ENCODE results near the gene PRKAG2. TPM values are rescaled to one million over a fixed set of nuclear protein-coding genes. Genes with fewer than 3 reads are reported as not detected.

Gene PRKAG2
- total RNA-seq, 1 donor from 2014 or later = 17.9 TPM

DNA sequence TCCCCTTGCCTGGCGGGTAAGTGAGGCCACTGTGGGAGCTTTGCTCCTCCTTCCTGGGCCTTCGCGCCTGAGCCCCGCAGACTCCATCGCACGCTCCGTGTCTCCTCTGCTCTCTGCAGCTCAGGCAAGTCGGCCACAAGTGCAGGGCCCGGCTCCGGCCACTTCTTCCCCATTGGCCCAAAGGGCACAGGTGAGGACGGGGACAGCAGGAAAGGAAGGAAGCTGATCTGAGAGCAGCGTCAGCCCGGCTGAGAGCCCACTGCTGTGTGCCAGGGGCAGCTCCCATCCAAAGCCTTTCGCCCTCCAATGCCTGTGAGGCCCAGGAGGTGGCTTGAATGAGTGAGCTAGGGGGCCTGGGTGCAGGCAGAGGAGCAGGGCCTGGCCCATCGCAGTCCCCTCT lies 323.6 kb downstream of the PRKAG2 start:
- no peak for DNase-seq (ENCODE audit: extremely low spot score, unreplicated experiment)
- Mint-ChIP-seq H3K4me1 (ENCODE audit: unreplicated experiment) (peaks cover 21% of the 10 kb centered on the region), H3K27me3 (no peaks in the 10 kb centered on the region), H3K36me3 (no peaks in the 10 kb centered on the region), H3K27ac (no peak overlapping the region), H3K4me3 (no peak overlapping the region), H3K9me3 (no peaks in the 10 kb centered on the region)
- TF ChIP-seq, protein P1, sequence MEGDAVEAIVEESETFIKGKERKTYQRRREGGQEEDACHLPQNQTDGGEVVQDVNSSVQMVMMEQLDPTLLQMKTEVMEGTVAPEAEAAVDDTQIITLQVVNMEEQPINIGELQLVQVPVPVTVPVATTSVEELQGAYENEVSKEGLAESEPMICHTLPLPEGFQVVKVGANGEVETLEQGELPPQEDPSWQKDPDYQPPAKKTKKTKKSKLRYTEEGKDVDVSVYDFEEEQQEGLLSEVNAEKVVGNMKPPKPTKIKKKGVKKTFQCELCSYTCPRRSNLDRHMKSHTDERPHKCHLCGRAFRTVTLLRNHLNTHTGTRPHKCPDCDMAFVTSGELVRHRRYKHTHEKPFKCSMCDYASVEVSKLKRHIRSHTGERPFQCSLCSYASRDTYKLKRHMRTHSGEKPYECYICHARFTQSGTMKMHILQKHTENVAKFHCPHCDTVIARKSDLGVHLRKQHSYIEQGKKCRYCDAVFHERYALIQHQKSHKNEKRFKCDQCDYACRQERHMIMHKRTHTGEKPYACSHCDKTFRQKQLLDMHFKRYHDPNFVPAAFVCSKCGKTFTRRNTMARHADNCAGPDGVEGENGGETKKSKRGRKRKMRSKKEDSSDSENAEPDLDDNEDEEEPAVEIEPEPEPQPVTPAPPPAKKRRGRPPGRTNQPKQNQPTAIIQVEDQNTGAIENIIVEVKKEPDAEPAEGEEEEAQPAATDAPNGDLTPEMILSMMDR (conservative IDR thresholded peaks at IDR 0.05) = no peak

- H3K4me1 Mint-ChIP-seq (ENCODE audit: unreplicated experiment) = peaks cover 21% of the 10 kb centered on the region
- DNase-seq (ENCODE audit: extremely low spot score, unreplicated experiment) = no peak
- H3K4me3 Mint-ChIP-seq = no peak overlapping the region
- no peaks in the 10 kb centered on the region for H3K9me3 Mint-ChIP-seq
- H3K36me3 Mint-ChIP-seq = no peaks in the 10 kb centered on the region
- no peaks in the 10 kb centered on the region for H3K27me3 Mint-ChIP-seq
- TF ChIP-seq, protein P1 (conservative IDR thresholded peaks at IDR 0.05) = no peak
- peak overlapping the region; percentile 49 for H3K27ac Mint-ChIP-seq
Measured at GRCh38 chr7:151552352-151553028, 324.4 kb downstream of the PRKAG2 start.

- TF ChIP-seq, protein P1 (conservative IDR thresholded peaks at IDR 0.05) = no peak
- DNase-seq (ENCODE audit: extremely low spot score, unreplicated experiment) = no peak
- Mint-ChIP-seq H3K4me3 (no peak overlapping the region), H3K27me3 (peaks cover 4% of the 10 kb centered on the region), H3K27ac (peak overlapping the region; percentile 49), H3K9me3 (no peaks in the 10 kb centered on the region), H3K36me3 (no peaks in the 10 kb centered on the region), H3K4me1 (ENCODE audit: unreplicated experiment) (peaks cover 21% of the 10 kb centered on the region)
Measured at GRCh38 chr7:151551820-151552219, 325.1 kb downstream of the PRKAG2 start.

GRCh38 chr7:151550656-151551286 lies 326.1 kb downstream of the PRKAG2 start:
- TF ChIP-seq, protein P1 (conservative IDR thresholded peaks at IDR 0.05) = no peak
- DNase-seq (ENCODE audit: extremely low spot score, unreplicated experiment) = no peak
- no peak overlapping the region for H3K27ac Mint-ChIP-seq
- H3K4me3 Mint-ChIP-seq = no peak overlapping the region
- peaks cover 8% of the 10 kb centered on the region for H3K27me3 Mint-ChIP-seq
- H3K9me3 Mint-ChIP-seq = no peaks in the 10 kb centered on the region
- peaks cover 21% of the 10 kb centered on the region for H3K4me1 Mint-ChIP-seq (ENCODE audit: unreplicated experiment)
- no peaks in the 10 kb centered on the region for H3K36me3 Mint-ChIP-seq

- Mint-ChIP-seq H3K4me3 (no peak overlapping the region), H3K36me3 (no peaks in the 10 kb centered on the region), H3K27ac (no peak overlapping the region), H3K4me1 (ENCODE audit: unreplicated experiment) (peaks cover 21% of the 10 kb centered on the region), H3K9me3 (no peaks in the 10 kb centered on the region), H3K27me3 (peaks cover 9% of the 10 kb centered on the region)
- TF ChIP-seq, protein P1 (conservative IDR thresholded peaks at IDR 0.05) = no peak
- no peak for DNase-seq (ENCODE audit: extremely low spot score, unreplicated experiment)
Measured at GRCh38 chr7:151549644-151550043, 327.3 kb downstream of the PRKAG2 start.

All from type B pancreatic cell (in vitro differentiated cells).